Measurements from ENCODE around the gene ARHGEF37. TPM values are rescaled to one million over a fixed set of nuclear protein-coding genes. Genes with fewer than 3 reads are reported as not detected.
"Not testable (repeated sequence)": the region's sequence is repeated elsewhere in the genome, so short reads cannot be mapped to it uniquely, and the experiment has no call there.

Gene ARHGEF37
- total RNA-seq, 1 donor from 2014 or later: 11.0 TPM

DNA sequence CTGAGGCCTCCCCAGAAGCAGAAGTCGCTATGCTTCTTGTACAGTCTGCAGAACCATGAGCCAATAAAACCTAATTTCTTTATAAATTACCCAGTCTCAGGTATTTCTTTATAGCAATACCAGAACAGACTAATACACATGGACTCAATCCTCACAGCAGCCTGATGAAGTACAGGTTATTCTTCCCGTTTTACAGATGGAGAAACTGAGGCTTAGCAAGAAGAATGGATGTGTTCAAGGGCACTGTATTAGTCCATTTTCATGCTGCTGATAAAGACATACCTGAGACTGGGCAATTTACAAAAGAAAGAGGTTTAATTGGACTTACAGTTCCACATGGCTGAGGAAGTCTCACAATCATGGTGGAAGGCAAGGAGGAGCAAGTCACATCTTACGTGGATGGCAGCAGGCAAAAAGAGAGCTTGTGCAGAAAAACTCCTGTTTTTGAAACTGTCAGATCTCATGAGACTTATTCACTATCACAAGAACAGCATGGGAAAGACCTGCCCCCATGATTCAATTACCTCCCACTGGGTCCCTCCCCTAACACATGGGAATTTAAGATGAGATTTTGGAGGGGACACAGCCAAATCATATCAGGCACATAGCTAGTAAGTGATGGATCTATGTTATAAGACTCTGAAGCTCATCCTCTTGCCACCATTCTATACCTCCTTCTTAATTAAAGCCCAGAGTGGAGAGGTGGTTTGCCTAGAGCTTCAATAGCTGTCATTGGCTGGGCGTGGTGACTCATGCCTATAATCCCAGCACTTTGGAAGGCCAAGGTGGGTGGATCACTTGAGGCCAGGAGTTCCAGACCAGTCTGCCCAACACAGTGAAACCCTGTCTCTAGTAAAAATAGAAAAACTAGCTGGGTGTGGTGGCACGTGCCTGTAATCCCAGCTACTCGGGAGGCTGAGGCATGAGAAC, 67.4 kb downstream of the ARHGEF37 start:
- not testable (repeated sequence) for DNase-seq

DNA sequence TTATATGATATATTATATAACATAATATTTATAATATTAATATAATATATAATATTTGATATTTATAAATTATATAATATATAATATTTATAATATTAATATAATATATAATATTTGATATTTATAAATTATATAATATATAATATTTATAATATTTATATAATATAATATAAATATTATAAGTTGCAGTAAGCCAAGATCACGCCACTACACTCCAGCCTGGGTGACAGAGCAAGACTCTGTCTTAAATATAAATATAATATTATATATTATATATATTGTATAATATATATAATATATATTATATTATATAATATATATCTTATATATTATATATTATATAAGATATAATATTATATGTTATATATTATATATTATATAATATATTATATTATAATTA, 68.4 kb downstream of the ARHGEF37 start:
- DNase-seq: not testable (repeated sequence)

DNA sequence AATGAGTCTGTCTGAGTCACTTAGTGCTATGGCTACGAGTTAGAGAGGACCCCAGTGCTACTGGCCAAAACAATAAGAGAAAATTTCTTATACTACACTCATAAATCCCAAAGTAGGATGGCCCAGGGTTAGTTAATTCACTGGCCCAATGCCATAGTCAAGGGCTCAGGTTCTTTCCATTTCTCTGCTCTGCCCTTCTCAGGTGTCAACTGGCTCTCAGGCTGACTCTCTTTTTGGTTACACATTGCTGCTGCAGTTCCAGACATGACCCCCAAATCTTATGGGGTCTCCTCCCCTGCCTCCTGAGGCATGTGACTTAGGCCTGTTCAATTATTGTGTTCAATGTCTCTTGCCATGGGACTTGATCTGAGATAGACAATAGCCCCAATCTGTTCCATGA, 70.4 kb downstream of the ARHGEF37 start:
- no peak for DNase-seq

DNA sequence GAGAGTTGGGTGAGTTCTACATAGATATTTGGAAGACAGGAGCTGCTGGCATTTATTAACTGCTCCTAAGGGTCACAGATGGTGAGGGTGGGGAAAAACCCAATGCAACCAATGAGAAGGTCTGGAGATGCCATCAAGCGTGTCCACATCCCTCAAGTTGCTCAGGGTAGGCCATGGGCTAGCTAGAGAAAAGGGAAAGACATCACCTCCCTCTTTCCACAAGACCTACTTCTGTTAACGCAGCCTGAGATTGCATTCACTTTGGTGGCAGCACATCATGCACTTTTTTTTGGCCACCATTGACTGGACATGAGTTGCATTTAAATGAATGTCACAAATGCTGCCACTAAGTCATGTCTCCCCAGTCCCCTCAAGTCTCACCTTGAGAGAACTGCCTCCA, 71.4 kb downstream of the ARHGEF37 start:
- DNase-seq: no peak

DNA sequence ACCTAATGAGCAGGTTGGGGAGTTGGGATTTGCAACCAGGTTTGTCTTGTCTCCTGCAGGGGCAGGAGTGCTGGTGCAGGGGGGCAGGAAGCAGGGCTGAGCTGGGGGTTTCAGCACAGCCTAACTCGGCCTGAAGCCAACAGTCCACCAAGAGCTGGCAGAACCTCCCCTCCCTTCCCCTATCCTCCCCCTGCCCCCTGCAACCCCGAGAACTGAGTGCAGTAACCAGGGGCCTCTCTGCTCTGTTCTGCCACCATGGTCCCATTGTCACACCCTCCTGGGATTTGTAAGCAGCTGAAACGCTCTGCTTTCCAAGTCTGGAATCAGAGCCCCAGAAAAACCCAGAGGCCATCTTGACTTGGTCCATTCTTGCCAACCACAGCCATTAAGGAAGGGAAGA, 72.9 kb downstream of the ARHGEF37 start:
- no peak for DNase-seq

DNA sequence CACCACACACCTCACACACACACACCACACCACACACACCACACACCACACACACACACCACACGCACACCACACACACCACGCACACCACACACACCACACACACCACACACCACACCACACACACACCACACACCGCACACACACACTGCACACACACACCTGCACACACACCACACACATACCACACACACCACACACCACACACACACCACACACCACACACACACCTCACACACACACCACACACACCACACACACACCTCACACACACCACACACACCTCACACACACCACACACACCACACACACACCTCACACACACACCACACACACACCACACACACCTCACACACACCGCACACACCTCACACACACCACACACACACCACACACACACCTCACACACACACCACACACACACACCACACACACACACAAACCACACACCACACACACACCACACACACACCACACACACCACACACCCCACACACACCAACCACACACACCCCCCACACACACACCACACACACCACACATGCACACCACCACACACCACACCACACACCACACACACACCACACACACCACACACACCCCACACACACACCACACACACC, 73.7 kb downstream of the ARHGEF37 start:
- DNase-seq: no peak

DNA sequence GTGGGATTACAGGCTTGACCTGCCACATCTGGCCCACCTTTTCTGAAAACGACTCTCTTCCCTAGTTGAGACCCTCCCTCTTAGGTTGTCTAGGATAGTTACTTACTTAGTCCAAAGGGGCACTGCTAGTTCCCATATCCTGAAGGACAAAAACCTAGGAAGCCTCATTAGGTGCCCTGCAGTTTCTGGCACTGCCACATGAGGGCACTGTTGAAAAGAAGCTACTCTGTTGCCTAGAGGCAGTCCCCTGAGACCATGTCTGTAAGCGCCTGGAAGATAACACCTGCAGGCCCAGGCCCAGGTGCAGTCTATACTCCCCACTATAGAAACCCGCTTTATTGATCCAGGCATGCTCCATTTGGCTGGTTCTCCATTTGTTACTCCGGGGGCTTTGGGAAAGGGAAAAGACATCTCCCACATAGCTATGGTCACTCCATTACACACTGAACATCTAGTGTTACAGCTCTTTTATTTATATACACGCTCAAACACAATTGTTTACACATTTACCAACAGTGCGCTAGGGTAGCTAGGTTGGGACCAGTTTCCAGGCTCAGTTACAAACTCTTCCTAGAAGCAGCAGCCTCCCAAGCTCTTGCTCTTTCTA, 75.4 kb downstream of the ARHGEF37 start:
- DNase-seq: no peak

DNA sequence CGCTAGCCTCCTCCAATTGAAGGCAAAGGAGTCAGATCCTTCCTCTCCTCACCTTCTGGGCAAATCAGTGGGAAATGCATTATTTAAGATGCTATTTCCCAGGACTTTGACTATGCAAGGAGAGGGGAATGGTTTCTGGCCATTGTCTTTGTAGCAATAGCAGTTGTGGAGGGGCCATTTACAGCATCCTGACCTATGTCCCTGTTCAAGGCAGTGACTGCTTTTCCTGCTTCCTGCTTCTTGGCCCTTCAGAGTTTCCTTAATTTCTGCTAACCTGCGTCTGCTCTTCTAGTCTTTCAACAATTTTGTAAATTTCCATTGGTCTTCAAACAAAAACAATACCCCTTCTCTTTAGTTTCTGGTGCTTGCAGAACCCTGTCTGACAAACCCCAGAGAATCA, 76.0 kb downstream of the ARHGEF37 start:
- DNase-seq: no peak

DNA sequence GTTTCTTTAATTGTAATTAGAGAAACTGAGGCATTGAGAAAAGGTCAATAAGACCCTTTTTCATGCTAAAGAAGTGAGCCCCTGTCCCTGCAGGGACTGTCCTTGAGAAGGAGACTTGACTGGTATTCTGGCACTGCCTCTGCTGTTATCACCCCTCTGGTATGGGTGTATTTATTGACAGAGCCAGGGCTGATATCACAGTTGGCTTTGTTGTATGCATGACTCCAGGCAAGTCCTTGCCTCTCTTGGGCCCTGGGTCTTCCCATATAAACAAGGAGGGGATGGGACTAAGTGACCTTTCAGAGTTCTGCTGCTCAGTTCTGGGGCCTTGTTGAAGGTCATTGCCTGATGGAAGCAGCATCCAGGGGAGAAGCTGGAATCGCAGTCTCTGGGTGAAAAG, 77.0 kb downstream of the ARHGEF37 start:
- DNase-seq: no peak

DNA sequence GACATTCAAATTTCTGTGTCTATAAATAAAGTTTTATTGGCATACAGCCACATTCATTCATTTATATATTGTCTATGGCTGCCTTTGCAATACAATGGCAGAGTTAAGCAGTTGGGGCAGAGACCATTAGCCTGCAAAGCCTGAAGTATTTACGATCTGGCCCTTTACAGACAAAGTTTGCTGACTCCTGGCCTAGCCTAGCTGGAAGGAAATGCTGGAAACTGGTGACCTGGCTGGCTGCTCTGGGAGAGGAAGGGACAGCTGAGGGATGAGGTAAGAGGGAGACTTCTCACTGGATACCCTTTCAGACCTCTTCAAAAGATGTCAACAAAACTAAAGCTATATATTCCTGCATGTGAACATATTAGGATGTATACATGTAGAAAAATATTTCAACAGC, 82.8 kb downstream of the ARHGEF37 start:
- DNase-seq: no peak

DNA sequence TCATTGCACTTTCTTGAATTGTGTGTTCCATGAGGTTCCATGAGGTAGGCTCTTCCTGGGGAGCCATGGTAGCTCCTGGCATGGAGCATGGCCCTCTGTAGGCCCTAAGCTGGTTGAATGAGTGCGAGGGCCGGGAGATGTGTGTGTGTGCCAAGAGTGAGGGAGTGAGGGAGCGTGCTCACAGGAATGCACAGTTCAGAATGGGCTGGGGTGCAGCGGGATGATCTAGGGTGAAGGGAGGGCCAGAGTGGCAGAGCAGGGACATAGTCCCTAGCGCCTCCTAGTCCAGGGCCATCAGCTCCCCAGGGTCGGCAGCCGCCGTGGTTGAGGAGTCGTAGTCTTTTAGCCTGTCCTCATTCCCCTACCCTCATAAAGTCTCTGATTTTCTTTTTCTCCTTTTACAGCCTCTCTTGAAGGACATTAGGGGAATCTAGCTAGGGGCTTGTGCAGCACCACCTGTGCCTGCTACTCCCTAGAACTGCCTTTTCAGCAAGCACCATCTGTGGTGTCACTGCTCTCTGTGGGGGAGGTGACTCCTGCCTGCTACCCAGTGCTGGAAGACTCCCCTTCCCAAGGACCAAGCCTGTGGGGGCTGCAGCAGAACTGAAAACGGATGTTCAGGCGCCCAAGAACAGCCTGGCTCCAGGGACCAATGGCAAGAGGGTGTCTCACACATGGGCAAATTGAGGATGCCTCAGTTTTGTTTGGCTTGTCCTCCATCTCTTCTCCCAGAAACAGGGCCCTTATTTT, 83.5 kb downstream of the ARHGEF37 start:
- no peak for DNase-seq

DNA sequence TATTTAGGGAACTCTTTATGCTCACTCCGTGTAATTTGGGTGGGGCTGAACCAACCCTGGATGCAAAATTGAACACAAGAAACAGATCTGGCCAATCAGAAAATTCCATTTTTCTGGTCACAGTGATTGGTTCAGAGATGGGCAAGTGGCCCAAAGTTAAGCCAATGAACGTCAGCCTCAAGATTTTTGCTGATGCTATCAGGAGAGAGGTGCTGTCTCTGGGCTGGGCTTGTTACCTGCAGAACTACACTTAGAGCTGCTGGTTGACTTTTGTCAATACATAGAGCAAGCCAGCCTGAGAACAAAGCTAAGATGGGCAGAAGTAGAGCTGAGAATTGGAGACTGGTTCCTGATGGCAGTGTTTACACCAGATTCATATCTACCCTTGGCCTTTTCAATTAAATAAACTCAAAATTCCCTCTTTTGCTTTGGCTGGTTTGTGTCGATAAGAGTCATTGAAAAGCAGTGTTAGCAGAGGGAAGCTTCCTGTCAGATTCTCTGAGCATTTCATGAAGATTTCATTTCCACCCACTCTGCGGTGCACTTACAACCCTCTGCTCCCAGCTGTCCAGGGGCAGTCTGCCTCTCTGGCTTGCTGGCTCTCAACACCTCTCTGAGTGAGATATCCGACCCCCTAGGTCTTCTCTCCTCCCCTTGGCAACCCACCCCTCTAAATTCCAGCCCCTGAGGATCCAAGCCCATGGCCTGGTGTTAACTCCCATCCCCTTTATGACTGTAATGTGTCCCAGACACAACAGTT, 84.3 kb downstream of the ARHGEF37 start:
- DNase-seq: no peak

DNA sequence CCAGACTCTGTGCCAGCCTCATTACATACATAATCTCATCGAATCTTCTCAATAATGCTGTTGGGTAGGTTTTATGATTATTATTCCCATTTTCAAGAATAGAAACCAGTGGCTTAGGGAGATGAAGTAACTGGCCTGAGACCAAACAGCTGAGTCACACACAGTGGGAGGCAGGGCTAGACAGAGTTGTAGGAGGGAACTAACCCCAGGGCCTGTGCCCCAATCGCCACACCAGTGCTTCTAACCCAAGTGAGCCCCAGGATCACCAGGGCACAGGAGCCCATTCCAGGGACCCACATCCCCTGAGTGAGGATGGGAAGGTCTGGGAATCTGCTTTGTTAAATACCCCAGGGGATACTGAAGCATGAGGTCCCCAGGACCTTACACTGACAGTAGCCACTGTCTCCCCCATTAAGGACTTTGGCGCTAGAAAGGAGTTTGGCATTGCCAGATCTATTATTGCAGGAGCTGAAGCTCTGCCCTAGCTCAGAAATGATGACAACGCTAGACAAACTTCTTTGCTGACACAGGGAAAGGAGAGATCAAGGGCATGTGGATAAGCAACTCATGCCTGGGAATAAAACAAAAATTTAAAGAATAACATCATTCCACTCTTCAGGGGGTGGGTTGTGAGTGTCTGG, 85.0 kb downstream of the ARHGEF37 start:
- no peak for DNase-seq

DNA sequence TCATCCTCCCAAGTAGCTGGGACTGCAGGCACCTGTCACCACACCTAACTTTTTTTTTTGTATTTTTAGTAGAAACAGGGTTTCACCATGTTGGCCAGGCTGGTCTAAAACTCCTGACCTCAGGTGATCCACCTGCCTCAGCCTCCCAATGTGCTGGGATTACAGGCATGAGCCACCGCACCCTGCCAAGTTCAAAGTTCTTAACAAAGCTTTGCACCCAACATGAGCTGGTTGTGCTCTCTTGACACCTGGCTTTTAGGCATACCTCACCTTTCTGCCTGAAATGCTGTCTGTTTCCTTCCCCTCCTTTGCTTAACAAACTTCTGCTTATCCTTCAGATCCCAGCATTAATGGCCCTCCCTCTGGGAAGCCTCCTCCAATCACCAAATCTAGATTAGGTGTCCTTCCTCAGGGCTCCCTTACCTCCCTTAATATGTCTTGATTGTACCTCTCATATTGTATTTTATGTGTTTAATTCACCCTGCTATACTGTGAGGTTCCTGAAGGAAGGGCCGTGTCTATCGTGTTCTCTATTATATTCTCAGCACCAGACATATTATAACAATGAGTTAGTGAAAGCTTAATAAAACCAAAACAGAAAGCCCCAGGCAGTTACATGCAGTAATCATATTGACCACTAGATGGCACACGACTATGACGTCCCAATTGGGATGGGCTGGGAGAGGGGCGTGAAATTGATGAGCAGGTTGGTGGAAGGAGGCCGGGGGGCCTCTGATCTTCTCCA, 86.0 kb downstream of the ARHGEF37 start:
- DNase-seq: no peak

DNA sequence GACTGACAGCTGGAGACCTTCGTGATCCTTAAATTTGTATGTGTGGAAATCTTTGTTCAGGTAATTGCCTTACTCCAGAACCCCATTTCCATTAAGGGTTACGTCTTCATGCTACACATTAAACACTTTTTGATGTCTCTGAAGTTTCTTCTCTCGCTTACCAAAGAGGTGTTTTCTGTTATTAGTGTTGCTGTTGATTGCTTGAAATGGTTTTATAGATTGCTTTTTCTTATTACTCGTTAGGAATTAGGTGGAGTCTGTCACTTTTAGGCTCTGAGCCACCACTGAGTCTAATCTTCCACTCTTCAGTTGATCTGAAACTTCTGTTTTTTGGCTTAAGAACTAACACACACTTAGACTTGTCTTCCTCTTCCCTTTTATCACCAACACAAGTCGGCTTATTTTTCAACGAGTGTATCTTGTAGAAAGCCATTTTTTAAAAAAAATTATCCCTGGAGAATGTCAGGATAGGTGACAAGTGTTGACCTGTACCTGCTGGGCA, 86.6 kb downstream of the ARHGEF37 start:
- no peak for DNase-seq

DNA sequence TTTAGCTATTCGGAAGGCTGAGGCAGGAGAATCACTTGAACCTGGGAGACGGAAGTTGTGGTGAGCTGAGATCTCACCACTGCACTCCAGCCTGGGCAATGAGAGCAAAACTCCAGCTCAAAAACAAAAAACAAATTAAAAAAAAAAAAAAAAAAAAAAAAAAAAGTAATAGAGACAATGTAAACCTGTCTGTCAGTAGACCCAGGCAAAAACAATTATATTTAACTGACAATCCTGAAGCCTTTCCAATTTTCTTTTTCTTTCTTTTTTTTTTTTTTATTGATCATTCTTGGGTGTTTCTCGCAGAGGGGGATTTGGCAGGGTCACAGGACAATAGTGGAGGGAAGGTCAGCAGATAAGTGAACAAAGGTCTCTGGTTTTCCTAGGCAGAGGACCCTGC, 88.0 kb downstream of the ARHGEF37 start:
- DNase-seq: not testable (repeated sequence)

DNA sequence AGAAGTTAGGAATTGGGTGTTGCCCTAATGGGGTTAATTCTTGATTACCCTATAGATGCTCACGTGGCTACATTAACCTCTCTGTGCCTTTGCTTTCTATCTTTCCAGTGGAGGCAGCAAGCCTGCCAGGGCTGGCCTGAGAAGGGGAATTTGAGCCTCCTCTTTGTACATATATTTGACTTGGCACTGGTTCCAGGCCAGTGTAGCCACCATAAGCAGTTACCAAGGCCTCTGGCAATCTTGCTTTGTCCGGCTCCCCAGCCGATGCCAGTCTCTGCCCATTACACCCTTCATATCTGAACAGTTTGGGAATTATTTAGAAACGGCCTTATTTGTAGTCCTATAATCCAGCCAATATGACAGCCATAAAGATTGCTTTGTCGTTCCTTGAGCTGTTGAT, 90.2 kb downstream of the ARHGEF37 start:
- DNase-seq: no peak

DNA sequence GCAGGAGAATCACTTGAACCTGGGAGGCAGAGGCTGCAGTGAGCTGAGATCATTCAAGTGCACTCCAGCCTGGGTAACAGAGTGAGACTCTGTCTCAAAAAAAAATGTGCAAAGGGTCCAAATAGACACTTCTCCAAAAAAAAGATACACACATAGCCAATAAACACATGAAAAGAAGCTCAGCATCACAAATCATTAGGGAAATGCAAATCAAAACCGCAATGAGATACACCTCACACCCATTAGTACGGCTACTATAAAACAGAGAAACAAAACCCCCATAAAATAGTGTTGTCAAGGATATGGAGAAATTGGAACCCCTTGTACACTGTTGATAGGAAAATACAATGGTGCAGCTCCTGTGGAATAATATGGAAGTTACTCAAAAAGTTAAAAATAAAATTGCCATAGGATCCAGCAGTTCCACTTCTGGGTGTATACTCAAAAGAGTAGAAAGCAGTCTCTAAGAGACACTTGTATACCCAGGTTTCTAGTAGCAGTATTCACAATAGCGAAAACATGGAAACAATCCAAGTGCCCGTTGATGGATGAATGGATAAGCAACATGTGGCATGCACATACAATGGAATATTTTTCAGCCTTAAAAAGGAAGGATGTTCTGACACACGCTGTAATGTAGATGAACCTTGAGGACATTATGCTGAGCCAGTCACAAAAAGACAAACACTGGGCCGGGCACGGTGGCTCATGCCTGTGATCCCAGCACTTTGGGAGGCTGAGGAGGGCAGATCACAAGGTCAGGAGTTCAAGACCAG, 91.6 kb downstream of the ARHGEF37 start:
- no peak for DNase-seq

DNA sequence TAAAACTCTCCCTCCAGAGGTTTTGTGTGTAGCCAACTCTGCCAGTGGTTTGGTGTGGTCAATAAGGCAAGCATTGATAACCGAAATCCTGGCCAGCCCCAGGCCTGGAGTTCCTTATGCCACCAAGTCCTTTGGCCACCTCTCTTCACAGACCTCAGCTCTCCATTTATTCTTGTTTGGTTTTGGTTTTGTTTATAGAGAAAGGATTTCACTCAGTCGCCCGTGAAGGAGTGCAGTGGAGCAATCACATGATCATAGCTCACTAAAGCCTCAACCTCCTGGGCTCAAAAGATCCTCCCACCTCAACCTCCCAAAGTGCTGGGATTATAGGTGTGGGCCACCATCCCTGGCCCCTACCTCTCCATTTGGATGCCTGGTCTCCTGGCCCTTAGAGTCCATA, 93.4 kb downstream of the ARHGEF37 start:
- no peak for DNase-seq

All from skin of body (tissue), 2 donors.